Activated CD4-positive, alpha-beta T cell treated with anti-CD3 and anti-CD28 coated beads for 48 hours (primary cell): Measurements from ENCODE around the gene PLCG1.

ENCODE experiments used
- DNase-seq: peaks from one replicate; pipeline ENCODE4 v3.0.0-alpha.2; 2020

Gene PLCG1

GRCh38 chr20:41143354-41143753, 6.0 kb downstream of the PLCG1 start:
- no peak for DNase-seq

- no peak for DNase-seq
Observed at GRCh38 chr20:41145317-41145716, 8.0 kb downstream of the PLCG1 start.

GRCh38 chr20:41145821-41146620, 8.7 kb downstream of the PLCG1 start:
- DNase-seq = no peak

- DNase-seq = no peak
Observed at GRCh38 chr20:41147767-41148191, 10.4 kb downstream of the PLCG1 start.

GRCh38 chr20:41148942-41149341, 11.6 kb downstream of the PLCG1 start:
- DNase-seq = no peak

GRCh38 chr20:41150664-41151063, 13.3 kb downstream of the PLCG1 start:
- no peak for DNase-seq

GRCh38 chr20:41151134-41151869, 14.0 kb downstream of the PLCG1 start:
- no peak for DNase-seq

- DNase-seq = no peak
Observed at GRCh38 chr20:41152108-41152757, 14.9 kb downstream of the PLCG1 start.

GRCh38 chr20:41154436-41155176, 17.3 kb downstream of the PLCG1 start:
- no peak for DNase-seq

GRCh38 chr20:41155261-41155660, 17.9 kb downstream of the PLCG1 start:
- no peak for DNase-seq

- DNase-seq = no peak
Observed at GRCh38 chr20:41158082-41158625, 20.8 kb downstream of the PLCG1 start.

- DNase-seq = no peak
Observed at GRCh38 chr20:41159547-41159946, 22.2 kb downstream of the PLCG1 start.

- DNase-seq = no peak
Observed at GRCh38 chr20:41160686-41161085, 23.3 kb downstream of the PLCG1 start.

GRCh38 chr20:41161886-41162285, 24.5 kb downstream of the PLCG1 start:
- DNase-seq = no peak

GRCh38 chr20:41162396-41162795, 25.1 kb downstream of the PLCG1 start:
- no peak for DNase-seq

GRCh38 chr20:41163821-41164220, 26.5 kb downstream of the PLCG1 start:
- no peak for DNase-seq

GRCh38 chr20:41165001-41165882, 27.9 kb downstream of the PLCG1 start:
- no peak for DNase-seq

- no peak for DNase-seq
Observed at GRCh38 chr20:41166201-41167117, 29.1 kb downstream of the PLCG1 start.

GRCh38 chr20:41167118-41167470, 29.8 kb downstream of the PLCG1 start:
- no peak for DNase-seq

- DNase-seq = no peak
Observed at GRCh38 chr20:41167481-41168253, 30.3 kb downstream of the PLCG1 start.
